Tibial nerve (tissue), 4 donors: ENCODE data around the gene IRF4. TPM values are rescaled to one million over a fixed set of nuclear protein-coding genes. Genes with fewer than 3 reads are reported as not detected.

Experiments used
- DNase-seq, 2 donors: peaks; one replicate each; pipeline ENCODE4 v3.0.0-alpha.2; 2019; ENCODE audit warnings: low spot score in 2 of 2
- H3K27ac ChIP-seq, 4 donors: fragments of 200-600 bp; sonication (generic) in 3 of 4; one replicate each; pipeline ENCODE4 v1.5.1; 2017 to 2019; ENCODE audit warnings: mild to moderate bottlenecking in 1 of 4
- H3K27me3 ChIP-seq, 2 donors: fragments of 200-600 bp; sonication (generic) in 1 of 2; one replicate each; pipeline versions ENCODE4 v1.5.1 to v1.6.0; 2017 to 2019
- H3K36me3 ChIP-seq, 3 donors: fragments of 200-600 bp; sonication (generic); one replicate each; pipeline ENCODE4 v1.5.1; 2018 to 2019
- H3K4me1 ChIP-seq, 4 donors: fragments of 200-600 bp; sonication (generic) in 3 of 4; one replicate each; pipeline ENCODE4 v1.5.1; 2017 to 2019
- H3K4me3 ChIP-seq, 4 donors: fragments of 200-600 bp; sonication (generic) in 3 of 4; one replicate each; pipeline ENCODE4 v1.5.1; 2017 to 2019; ENCODE audit warnings: mild to moderate bottlenecking in 1 of 4, moderate library complexity in 1 of 4
- H3K9me3 ChIP-seq, 4 donors: fragments of 200-600 bp; sonication (generic) in 3 of 4; one replicate each; pipeline ENCODE4 v1.5.1; 2017 to 2019
- CTCF ChIP-seq, 5 experiments: fragments of 200-600 bp in 3 of 5; fragments of 450-650 bp in 2 of 5; sonication (generic) in 3 of 5; IDR thresholded peaks; one replicate each; pipeline ENCODE4 v1.5.1; 2016 to 2019; ENCODE audit warnings: antibody characterized with exemption in 5 of 5, mild to moderate bottlenecking in 3 of 5, moderate library complexity in 2 of 5
- EP300 ChIP-seq, 2 donors: sonication (generic); formaldehyde crosslinking; IDR thresholded peaks; one replicate each; pipeline ENCODE4 v1.6.1; 2017; ENCODE audit warnings: antibody characterized with exemption in 2 of 2, mild to moderate bottlenecking in 1 of 2
- POLR2A ChIP-seq, 2 donors: fragments of 450-650 bp; IDR thresholded peaks; one replicate each; pipeline ENCODE4 v1.6.1; 2017; ENCODE audit warnings: antibody characterized with exemption in 2 of 2, mild to moderate bottlenecking in 2 of 2, moderate library complexity in 2 of 2
- WGBS, 2 donors: methylation state at CpG; one replicate each; pipeline ENCODE4 v1.1.5; 2018; 5-methylcytosine and 5-hydroxymethylcytosine counted together
- total RNA-seq, 4 donors: library from RNA; depleted of rRNA; stranded (reverse); fragments of >200 nt; gene quantifications; one replicate each; pipeline ENCODE4 v1.1.0, GENCODE V29; 2016

Gene IRF4
- total RNA-seq, 4 donors from 2014 or later, result 0.22 to 6.9 (median 2.3) TPM

- WGBS, 2 donors, result 91 to 92% methylated on average over 13 of the region's 13 CpGs
- H3K27me3 ChIP-seq, result peaks cover 0 to 34% of the 10 kb centered on the region in 2 donors
- H3K36me3 ChIP-seq, result no peaks in the 10 kb centered on the region
- no peaks in the 10 kb centered on the region for H3K9me3 ChIP-seq
- H3K4me3 ChIP-seq, result no peak overlapping the region
- peaks cover 0 to 19% (median 7%) of the 10 kb centered on the region in 4 donors for H3K4me1 ChIP-seq
- no peak for DNase-seq
- H3K27ac ChIP-seq, result no peak overlapping the region
- TF ChIP-seq CTCF (IDR thresholded peaks at IDR 0.05) (no peak), EP300 (IDR thresholded peaks at IDR 0.05) (no peak), POLR2A (IDR thresholded peaks at IDR 0.05) (no peak)
Measured at GRCh38 chr6:397056-397455, 5.5 kb downstream of the IRF4 start.

- Histone ChIP-seq H3K4me1 (peaks cover 0 to 14% (median 4%) of the 10 kb centered on the region in 4 donors), H3K36me3 (no peaks in the 10 kb centered on the region), H3K4me3 (no peak overlapping the region), H3K9me3 (no peaks in the 10 kb centered on the region), H3K27ac (no peak overlapping the region), H3K27me3 (peaks cover 0 to 28% of the 10 kb centered on the region in 2 donors)
- WGBS, 2 donors, result 77 to 78% methylated on average over 5 of the region's 5 CpGs
- TF ChIP-seq EP300 (IDR thresholded peaks at IDR 0.05) (no peak), CTCF (IDR thresholded peaks at IDR 0.05) (no peak), POLR2A (IDR thresholded peaks at IDR 0.05) (no peak)
- DNase-seq, result no peak
Measured at GRCh38 chr6:397604-398003, 6.1 kb downstream of the IRF4 start.

GRCh38 chr6:398065-398464 lies 6.5 kb downstream of the IRF4 start:
- Histone ChIP-seq H3K27ac (no peak overlapping the region), H3K36me3 (no peaks in the 10 kb centered on the region)

GRCh38 chr6:398558-399078 lies 7.1 kb downstream of the IRF4 start:
- TF ChIP-seq EP300 (IDR thresholded peaks at IDR 0.05) (no peak), POLR2A (IDR thresholded peaks at IDR 0.05) (no peak), CTCF (IDR thresholded peaks at IDR 0.05) (no peak)
- Histone ChIP-seq H3K27ac (no peak overlapping the region), H3K4me3 (no peak overlapping the region), H3K36me3 (no peaks in the 10 kb centered on the region), H3K9me3 (no peaks in the 10 kb centered on the region), H3K4me1 (peaks cover 0 to 4% (median 2%) of the 10 kb centered on the region in 4 donors), H3K27me3 (peaks cover 0 to 25% of the 10 kb centered on the region in 2 donors)
- WGBS, 2 donors, result 74 to 90% methylated on average over 9 to 13 of the region's 13 CpGs
- no peak for DNase-seq

More at GRCh38 chr6:398065-398464, 6.5 kb downstream of the IRF4 start:
- peaks cover 0 to 27% of the 10 kb centered on the region in 2 donors for H3K27me3 ChIP-seq
- TF ChIP-seq POLR2A (IDR thresholded peaks at IDR 0.05) (no peak), EP300 (IDR thresholded peaks at IDR 0.05) (no peak), CTCF (IDR thresholded peaks at IDR 0.05) (no peak)
- no peak overlapping the region for H3K4me3 ChIP-seq
- DNase-seq, result no peak
- WGBS, 2 donors, result 88 to 90% methylated on average over 2 of the region's 2 CpGs
- no peaks in the 10 kb centered on the region for H3K9me3 ChIP-seq
- H3K4me1 ChIP-seq, result peaks cover 0 to 9% (median 2%) of the 10 kb centered on the region in 4 donors

GRCh38 chr6:399785-400534 lies 8.4 kb downstream of the IRF4 start:
- no peaks in the 10 kb centered on the region for H3K36me3 ChIP-seq
- no peak for DNase-seq
- no peak overlapping the region for H3K27ac ChIP-seq
- WGBS, 2 donors, result 72 to 78% methylated on average over 11 of the region's 11 CpGs
- no peak overlapping the region for H3K4me3 ChIP-seq
- peaks cover 0 to 4% (median 0%) of the 10 kb centered on the region in 4 donors for H3K4me1 ChIP-seq
- peaks cover 0 to 20% of the 10 kb centered on the region in 2 donors for H3K27me3 ChIP-seq
- H3K9me3 ChIP-seq, result no peaks in the 10 kb centered on the region
- TF ChIP-seq EP300 (IDR thresholded peaks at IDR 0.05), result no peak
- TF ChIP-seq POLR2A (IDR thresholded peaks at IDR 0.05), result no peak
- no peak for TF ChIP-seq CTCF (IDR thresholded peaks at IDR 0.05)
